ENCODE measurements around the gene CDC25B. TPM values are rescaled to one million over a fixed set of nuclear protein-coding genes. Genes with fewer than 3 reads are reported as not detected.
A peak's percentile ranks its signal among the peaks of the same experiment; 100 is the strongest.

Gene CDC25B
- total and polyA plus RNA-seq, 2 of the 8 experiments (the other 6 are each of a cell fraction or from before 2014, with no cell fraction given) = 21.7 to 31.2 TPM

GRCh38 chr20:3796477-3797225, 541 bp downstream of the CDC25B start:
- no peaks in the 10 kb centered on the region; the same call in 1 of the 2 replicates for H3K79me1 ChIP-seq (ENCODE audit: low read depth, low read length)
- H3K4ac ChIP-seq (replicated peaks; ENCODE audit: insufficient read length, low read depth, low read length) = peak overlapping the region; percentile 11
- WGBS, 2 experiments (ENCODE audit: extremely low coverage in 1 of 2, insufficient coverage in 1 of 2, insufficient read length in 1 of 2, insufficient replicate concordance in 2 of 2, low coverage in 1 of 2, low lambda C conversion rate in 2 of 2, missing lambda C conversion rate in 1 of 2) = 19% methylated on average over 24 of the region's 33 CpGs; no CpG with 5 or more reads in 1 of the 2 experiments
- no peaks in the 10 kb centered on the region; a peak in 1 of 4 replicates for H3K79me2 ChIP-seq (ENCODE audit: control insufficient read depth in 1 of 2, insufficient read depth in 2 of 2, low read length in 2 of 2)
- no peak overlapping the region; the same call in 1 of the 2 replicates for H3K27ac ChIP-seq (ENCODE audit: low read depth, low read length)
- peak overlapping the region; percentile 30 to 85 (median 68) for H3K4me3 ChIP-seq (ENCODE audit: extremely low read depth in 1 of 4, insufficient read depth in 2 of 4, low read depth in 3 of 4, low read length in 4 of 4)
- no peak overlapping the region for H2BK5ac ChIP-seq (ENCODE audit: low read depth, low read length)
- H3K4me1 ChIP-seq (replicated peaks in 1 of 4; ENCODE audit: control insufficient read depth in 3 of 4, insufficient read depth in 4 of 4, low read length in 3 of 4) = peaks cover 5 to 35% (median 28%) of the 10 kb centered on the region in 4 experiments
- H2BK12ac ChIP-seq (ENCODE audit: low read depth, low read length) = peak overlapping the region; percentile 35; the same call in 1 of the 2 replicates
- DNase-seq (ENCODE audit: low read depth in 1 of 2, low spot score in 2 of 2) (no peak), FAIRE-seq (no peak)
- H3K56ac ChIP-seq (replicated peaks; ENCODE audit: insufficient read length, low read depth, low read length) = no peak overlapping the region
- H4K20me1 ChIP-seq (replicated peaks in 1 of 2; ENCODE audit: control insufficient read depth in 1 of 2, insufficient read depth in 2 of 2, low read length in 2 of 2) = peaks cover 3% of the 10 kb centered on the region in 2 experiments
- H3K27me3 ChIP-seq (replicated peaks in 1 of 4; ENCODE audit: control insufficient read depth in 3 of 4, extremely low read depth in 1 of 4, insufficient read depth in 3 of 4, low read length in 3 of 4) = peaks cover 0 to 3% (median 0%) of the 10 kb centered on the region in 4 experiments; a peak in 1 of 7 replicates
- no peak overlapping the region for H2BK15ac ChIP-seq (ENCODE audit: low read length)
- H3K9ac ChIP-seq (replicated peaks in 1 of 4; ENCODE audit: extremely low read depth in 1 of 4, low read depth in 3 of 4, low read length in 3 of 4) = no peak overlapping the region; a peak in 2 of 7 replicates
- ChIA-PET CTCF (ENCODE audit: partially characterized antibody) (interaction anchor here (0.6 to 2.6 kb wide), 3 partner anchors 21 to 743 kb away, joined by 3 to 16 read pairs (median 9); no protein-coding TSS in a partner anchor), POLR2A (ENCODE audit: partially characterized antibody) (interaction anchor here (1.1 to 1.2 kb wide), 3 partner anchors 15 to 92 kb away, joined by 3 to 6 read pairs (median 4); partner anchors contain the start of genes PANK2 and SPEF1)
- no peak for TF ChIP-seq KDM5A (IDR thresholded peaks at IDR 0.05; ENCODE audit: low read length)
- TF ChIP-seq KDM1A (IDR thresholded peaks at IDR 0.05; ENCODE audit: borderline replicate concordance, low read length) = no peak
- TF ChIP-seq KDM4A (IDR thresholded peaks at IDR 0.05; ENCODE audit: low read depth, low read length, severe bottlenecking) = peak; percentile 14
- no peak for TF ChIP-seq EGR1 (IDR thresholded peaks at IDR 0.05; ENCODE audit: borderline replicate concordance, low read depth, low read length)
- 0 out of 2 replicates have a peak, but pooled peaks have one; percentile 16 for TF ChIP-seq PHF8 (conservative IDR thresholded peaks at IDR 0.05; ENCODE audit: low read depth, low read length)
- TF ChIP-seq RFX5 (IDR thresholded peaks at IDR 0.05; ENCODE audit: borderline replicate concordance, low read depth, low read length) = no peak
- no peak for TF ChIP-seq CREB1 (IDR thresholded peaks at IDR 0.05)
- no peak overlapping the region for H3K14ac ChIP-seq (ENCODE audit: insufficient read length)
- no peak overlapping the region for H2AFZ ChIP-seq (ENCODE audit: low read length)
- peaks cover 9% of the 10 kb centered on the region; the same call in 1 of the 2 replicates for H3K23me2 ChIP-seq (ENCODE audit: low read depth, low read length)
- H3K36me3 ChIP-seq (ENCODE audit: control insufficient read depth in 2 of 4, insufficient read depth in 4 of 4, low read length in 3 of 4) = peaks cover 4 to 5% (median 5%) of the 10 kb centered on the region in 4 experiments; a peak in 6 of 8 replicates
- H2BK120ac ChIP-seq (replicated peaks; ENCODE audit: low read depth, low read length) = no peak overlapping the region
- H4K5ac ChIP-seq (ENCODE audit: insufficient read length, low read depth, low read length) = peak overlapping the region; percentile 16
- no peak overlapping the region for H3K23ac ChIP-seq (ENCODE audit: insufficient read length)
- peak overlapping the region; percentile 32; the same call in 1 of the 2 replicates for H4K8ac ChIP-seq (ENCODE audit: extremely low read depth, insufficient read depth, low read length)
- no peak overlapping the region for H2AK5ac ChIP-seq (ENCODE audit: low read depth, low read length)
- no peaks in the 10 kb centered on the region for H3K9me3 ChIP-seq (ENCODE audit: insufficient read depth in 2 of 2, low read depth in 1 of 2, low read length in 1 of 2)
- peak overlapping the region; percentile 11 for H4K91ac ChIP-seq (replicated peaks; ENCODE audit: insufficient read length, low read length)
- peak overlapping the region; percentile 68; the same call in 1 of the 2 replicates for H3K18ac ChIP-seq (ENCODE audit: extremely low read depth, low read length)
- H3K4me2 ChIP-seq (ENCODE audit: insufficient read depth in 1 of 2, low read depth in 2 of 2, low read length in 2 of 2) = peak overlapping the region; percentile 63 to 98
- H2BK20ac ChIP-seq (ENCODE audit: low read length) = 0 out of 2 replicates have a peak overlapping the region, but pooled peaks have one; percentile 21

Measured in H1 (cell line).